H9 (cell line): Measurements from ENCODE around the gene SLC6A7. TPM values are rescaled to one million over a fixed set of nuclear protein-coding genes. Genes with fewer than 3 reads are reported as not detected.

Experiments
- DNase-seq: peaks from one replicate; pipeline ENCODE4 v3.0.0-alpha.2; 2017
- H2AFZ ChIP-seq: one replicate; pipeline ENCODE4 v1.6.1; 2013; ENCODE audit warnings: mild to moderate bottlenecking, low read length, control low read depth, moderate library complexity
- H2AK5ac ChIP-seq: 2 replicates; pipeline ENCODE4 v1.6.1; 2013; ENCODE audit warnings: low read length, control low read depth, mixed read lengths; ENCODE audit not compliant: insufficient read length
- H2BK120ac ChIP-seq: one replicate; pipeline ENCODE4 v1.6.1; 2013; ENCODE audit warnings: low read depth, mild to moderate bottlenecking, low read length, control low read depth, inconsistent platforms; ENCODE audit not compliant: poor library complexity, severe bottlenecking
- H2BK12ac ChIP-seq: 2 replicates; pipeline ENCODE4 v1.6.1; 2013; ENCODE audit warnings: low read length, control low read depth, mixed read lengths, low read depth; ENCODE audit not compliant: insufficient read length
- H2BK15ac ChIP-seq: 2 replicates; pipeline ENCODE4 v1.6.1; 2013; ENCODE audit warnings: low read depth, low read length, control low read depth
- H2BK20ac ChIP-seq: one replicate; pipeline ENCODE4 v1.6.1; 2013; ENCODE audit warnings: low read depth, mild to moderate bottlenecking, low read length, control low read depth, inconsistent platforms; ENCODE audit not compliant: poor library complexity, severe bottlenecking
- H2BK5ac ChIP-seq: 2 replicates; pipeline ENCODE4 v1.6.1; 2013; ENCODE audit warnings: low read length, control low read depth, mixed read lengths; ENCODE audit not compliant: insufficient read length
- H3K14ac ChIP-seq: 2 replicates; pipeline ENCODE4 v1.6.1; 2013; ENCODE audit warnings: low read length, control low read depth; ENCODE audit not compliant: insufficient read depth
- H3K18ac ChIP-seq: 2 replicates; pipeline ENCODE4 v1.6.1; 2013; ENCODE audit warnings: low read depth, mild to moderate bottlenecking, mixed read lengths, low read length, control low read depth; ENCODE audit not compliant: insufficient read length
- H3K23ac ChIP-seq: 2 replicates; pipeline ENCODE4 v1.6.1; 2013; ENCODE audit warnings: low read length, control low read depth, mixed read lengths, low read depth; ENCODE audit not compliant: insufficient read length
- H3K23me2 ChIP-seq: 2 replicates; pipeline ENCODE4 v1.6.1; 2013; ENCODE audit warnings: low read depth, mild to moderate bottlenecking, mixed read lengths, low read length, control low read depth; ENCODE audit not compliant: insufficient read length, poor library complexity, severe bottlenecking
- H3K27ac ChIP-seq: 2 replicates; pipeline ENCODE4 v1.5.1; 2013; ENCODE audit warnings: low read length, control low read depth, mixed read lengths, low read depth; ENCODE audit not compliant: insufficient read length
- H3K27me3 ChIP-seq: 2 replicates; pipeline ENCODE4 v1.6.1; 2013; ENCODE audit warnings: low read length, control low read depth, inconsistent platforms; ENCODE audit not compliant: insufficient read depth
- H3K4ac ChIP-seq: 2 replicates; pipeline ENCODE4 v1.6.1; 2013; ENCODE audit warnings: low read depth, mild to moderate bottlenecking, control low read depth, inconsistent platforms, low read length, moderate library complexity
- H3K4me1 ChIP-seq: 2 replicates; pipeline ENCODE4 v1.6.1; 2013; ENCODE audit warnings: low read length, control low read depth, inconsistent platforms; ENCODE audit not compliant: insufficient read depth
- H3K4me2 ChIP-seq: 2 replicates; pipeline ENCODE4 v1.6.1; 2013; ENCODE audit warnings: low read length, control low read depth, mixed read lengths; ENCODE audit not compliant: insufficient read length, insufficient read depth
- H3K56ac ChIP-seq: 2 replicates; pipeline ENCODE4 v1.6.1; 2013; ENCODE audit warnings: low read depth, mild to moderate bottlenecking, mixed read lengths, low read length, control low read depth; ENCODE audit not compliant: insufficient read length
- H3K79me1 ChIP-seq: 2 replicates; pipeline ENCODE4 v1.6.1; 2013; ENCODE audit warnings: low read depth, mild to moderate bottlenecking, moderate library complexity, low read length, control low read depth, inconsistent platforms; ENCODE audit not compliant: insufficient read depth, poor library complexity, severe bottlenecking
- H3K79me2 ChIP-seq: 2 replicates; pipeline ENCODE4 v1.6.1; 2013; ENCODE audit warnings: low read length, control low read depth, inconsistent platforms; ENCODE audit not compliant: insufficient read depth
- H3K9ac ChIP-seq: 2 replicates; pipeline ENCODE4 v1.6.1; 2013; ENCODE audit warnings: low read length, control low read depth, mixed read lengths; ENCODE audit not compliant: insufficient read length; ENCODE audit errors: extremely low read depth
- H3K9me3 ChIP-seq: one replicate; pipeline ENCODE4 v1.6.1; 2013; ENCODE audit warnings: low read depth, low read length, inconsistent platforms; ENCODE audit not compliant: control insufficient read depth
- H3T11ph ChIP-seq: one replicate; pipeline ENCODE4 v1.6.1; 2013; ENCODE audit warnings: mild to moderate bottlenecking, low read length, control low read depth, inconsistent platforms
- H4K20me1 ChIP-seq: one replicate; pipeline ENCODE4 v1.6.1; 2013; ENCODE audit not compliant: control insufficient read depth, insufficient read length, insufficient read depth
- H4K5ac ChIP-seq: 2 replicates; pipeline ENCODE4 v1.6.1; 2013; ENCODE audit warnings: low read depth, mild to moderate bottlenecking, mixed read lengths, low read length, control low read depth; ENCODE audit not compliant: insufficient read length
- H4K8ac ChIP-seq: replicated peaks from 2 replicates; pipeline ENCODE4 v1.6.1; 2013; ENCODE audit warnings: low read length, control low read depth, mixed read lengths, low read depth; ENCODE audit not compliant: insufficient read length
- H4K91ac ChIP-seq: 2 replicates; pipeline ENCODE4 v1.6.1; 2013; ENCODE audit warnings: low read depth, mild to moderate bottlenecking, moderate library complexity, mixed read lengths, low read length, control low read depth; ENCODE audit not compliant: insufficient read length
- H3K27ac Mint-ChIP-seq, 3 experiments: 2 replicates in 2 of 3; 3 replicates in 1 of 3; pipeline ENCODE4 v1.8.0; 2020 to 2021; ENCODE audit warnings: mixed read lengths in 3 of 3, mild to moderate bottlenecking in 1 of 3, moderate library complexity in 1 of 3
- H3K27me3 Mint-ChIP-seq: 2 replicates; pipeline ENCODE4 v1.8.0; 2021; ENCODE audit warnings: low read depth, mild to moderate bottlenecking, moderate library complexity, mixed read lengths
- H3K36me3 Mint-ChIP-seq, 3 experiments: 2 replicates in 2 of 3; 3 replicates in 1 of 3; pipeline ENCODE4 v1.8.0; 2020 to 2021; ENCODE audit warnings: low read depth in 3 of 3, mixed read lengths in 3 of 3; ENCODE audit not compliant: insufficient read depth in 1 of 3
- H3K4me1 Mint-ChIP-seq, 2 experiments: 2 replicates each; pipeline ENCODE4 v1.8.0; 2020; ENCODE audit warnings: mixed read lengths in 2 of 2
- H3K4me3 Mint-ChIP-seq, 2 experiments: 2 replicates in 1 of 2; 3 replicates in 1 of 2; pipeline ENCODE4 v1.8.0; 2020 to 2021; ENCODE audit warnings: mild to moderate bottlenecking in 2 of 2, mixed read lengths in 2 of 2, moderate library complexity in 1 of 2
- H3K9me3 Mint-ChIP-seq, 2 experiments: 2 replicates in 1 of 2; 3 replicates in 1 of 2; pipeline ENCODE4 v1.8.0; 2020; ENCODE audit warnings: mild to moderate bottlenecking in 2 of 2, mixed read lengths in 2 of 2, moderate library complexity in 1 of 2
- CTCF ChIP-seq: fragments of 200-600 bp; sonication (generic); conservative IDR thresholded peaks from 3 replicates; pipeline ENCODE4 v1.8.0; 2021; ENCODE audit warnings: antibody characterized with exemption, mild to moderate bottlenecking
- WGBS: extraction: QIAGEN DNeasy Blood & Tissue Kit; methylation state at CpG from one replicate; pipeline ENCODE4 v1.1.7; 2013; ENCODE audit warnings: missing lambda C conversion rate, low lambda C conversion rate, mixed read lengths; ENCODE audit not compliant: insufficient read length; ENCODE audit errors: extremely low coverage; 5-methylcytosine and 5-hydroxymethylcytosine counted together
- total RNA-seq: library from RNA; stranded (reverse); gene quantifications from 2 replicates; pipeline ENCODE4 v1.2.1, GENCODE V29; 2021

SLC6A7 gene
- total RNA-seq, 1 experiment from 2014 or later = not detected

GRCh38 chr5:150238646-150239045, 48.8 kb downstream of the SLC6A7 start:
- no peak for DNase-seq
- Histone ChIP-seq H3K79me1 (no peaks in the 10 kb centered on the region), H3K4me2 (no peak overlapping the region), H3K18ac (no peak overlapping the region), H3K27ac (no peak overlapping the region), H2BK120ac (no peak overlapping the region), H3K27me3 (no peaks in the 10 kb centered on the region), H3K14ac (no peak overlapping the region), H3K4me1 (no peaks in the 10 kb centered on the region; the same call in 1 of the 2 replicates), H2BK20ac (no peak overlapping the region), H3K9me3 (no peaks in the 10 kb centered on the region), H4K91ac (no peak overlapping the region), H3K79me2 (no peaks in the 10 kb centered on the region), H4K20me1 (no peaks in the 10 kb centered on the region), H3T11ph (no peak overlapping the region), H2AFZ (no peak overlapping the region), H2BK5ac (no peak overlapping the region), H3K4ac (no peak overlapping the region), H4K5ac (no peak overlapping the region), H3K23ac (no peak overlapping the region), H2BK12ac (no peak overlapping the region), H3K9ac (no peak overlapping the region), H2AK5ac (no peak overlapping the region), H3K23me2 (no peaks in the 10 kb centered on the region), H4K8ac (no peak overlapping the region), H2BK15ac (no peak overlapping the region), H3K56ac (no peak overlapping the region)
- no CpG with 5 or more reads among the region's 10 CpGs for WGBS
- no peak for TF ChIP-seq CTCF
- H3K4me1 Mint-ChIP-seq = peaks cover 3 to 11% of the 10 kb centered on the region in 2 experiments; a peak in 3 of 4 replicates
- no peak overlapping the region; a peak in 1 of 7 replicates for H3K27ac Mint-ChIP-seq
- peaks cover 4% of the 10 kb centered on the region for H3K27me3 Mint-ChIP-seq
- H3K36me3 Mint-ChIP-seq = no peaks in the 10 kb centered on the region
- H3K4me3 Mint-ChIP-seq = no peak overlapping the region
- no peaks in the 10 kb centered on the region for H3K9me3 Mint-ChIP-seq
